Astrocyte (in vitro differentiated cells and primary cell): ENCODE data around the gene TH.

Experiments
- CTCF ChIP-seq: IDR thresholded peaks from 2 replicates; pipeline ENCODE4 v1.5.1; 2011; ENCODE audit warnings: low read depth, mild to moderate bottlenecking, inconsistent platforms, low read length, moderate library complexity; ENCODE audit not compliant: insufficient read depth
- EZH2 ChIP-seq: IDR thresholded peaks from 2 replicates; pipeline ENCODE4 v1.6.1; 2012; ENCODE audit warnings: mild to moderate bottlenecking, low read length, inconsistent platforms; ENCODE audit not compliant: insufficient read depth

- TF ChIP-seq CTCF (no peak), EZH2 (no peak)
These were observed 26.9 kb downstream of the TH start for GRCh38 chr11:2144544-2145248.
